Right ventricle myocardium inferior (tissue), 1 donor: ENCODE data around the gene SF1. TPM values are rescaled to one million over a fixed set of nuclear protein-coding genes. Genes with fewer than 3 reads are reported as not detected.

Source experiments
- ATAC-seq: fragments of 200-7000 bp; cut with Tn5 transposase; one replicate; pipeline ENCODE4 v1.9.1; 2020; ENCODE audit warnings: mild to moderate bottlenecking, moderate library complexity
- DNase-seq: peaks from one replicate; pipeline ENCODE4 v3.0.0; 2021; ENCODE audit errors: missing footprints
- intact Hi-C: fragments of 100-400 bp; cut with DNase I; formaldehyde crosslinking; loops from one replicate; pipeline ENCODE4 v1.11.0; 2022
- total RNA-seq: library from RNA; stranded (reverse); fragmentation: NEBNext Ultra II Directional; extraction: Animal tissue kit (Norgen Biotek cat#: 25700); gene quantifications from one replicate; pipeline ENCODE4 v1.2.1, GENCODE V29; 2021
- donor health status: DM: no; HTN: yes; CAD: no; lungs with severe emphysema.

The SF1 gene
- total RNA-seq, 1 donor from 2014 or later = 172 TPM

GRCh38 chr11:64766881-64767280, 11.5 kb downstream of the SF1 start:
- intact Hi-C loops = no loop called here
- ATAC-seq (no peak), DNase-seq (no peak)

DNA sequence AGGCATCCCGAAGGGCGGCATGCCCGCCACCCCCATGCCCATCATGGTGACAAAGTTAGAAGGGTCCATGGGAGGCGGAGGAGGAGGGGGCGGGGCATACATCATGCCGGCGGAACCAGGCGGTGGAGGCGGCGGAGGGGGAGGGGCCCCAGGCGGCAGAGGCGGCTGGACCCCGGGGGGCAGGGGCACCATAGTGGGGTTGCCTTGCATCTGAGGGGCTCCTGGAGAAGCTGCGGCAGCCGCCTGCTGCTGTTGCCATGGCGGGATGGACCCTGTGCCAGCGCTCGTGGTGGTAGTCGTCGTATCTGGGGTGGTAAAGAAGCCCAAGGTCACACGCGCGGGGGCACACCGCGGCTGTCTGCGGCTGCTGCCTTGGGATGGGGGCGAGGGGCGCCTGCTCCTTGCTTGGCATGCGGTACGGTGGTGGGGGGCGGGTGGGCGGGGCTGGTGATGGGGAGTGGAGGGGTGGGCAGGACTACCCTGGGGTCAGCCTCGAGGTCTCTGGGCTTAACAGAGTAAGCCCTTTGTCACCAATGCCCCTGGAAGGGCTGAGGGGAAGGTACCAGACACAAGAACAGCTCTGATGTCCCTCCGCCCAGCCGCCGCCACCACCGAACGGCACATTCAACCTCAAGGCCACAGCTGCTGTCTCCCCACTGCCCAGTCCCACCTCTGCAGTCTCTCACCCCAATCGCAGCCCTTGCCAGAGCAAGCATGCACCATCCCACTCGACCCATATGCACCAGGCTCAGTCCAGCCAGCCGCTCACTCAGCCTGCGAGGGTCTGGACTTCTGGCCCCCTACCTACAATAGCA, 12.3 kb downstream of the SF1 start:
- peak; percentile 51 for DNase-seq
- intact Hi-C loops = no loop called here
- no peak for ATAC-seq

DNA sequence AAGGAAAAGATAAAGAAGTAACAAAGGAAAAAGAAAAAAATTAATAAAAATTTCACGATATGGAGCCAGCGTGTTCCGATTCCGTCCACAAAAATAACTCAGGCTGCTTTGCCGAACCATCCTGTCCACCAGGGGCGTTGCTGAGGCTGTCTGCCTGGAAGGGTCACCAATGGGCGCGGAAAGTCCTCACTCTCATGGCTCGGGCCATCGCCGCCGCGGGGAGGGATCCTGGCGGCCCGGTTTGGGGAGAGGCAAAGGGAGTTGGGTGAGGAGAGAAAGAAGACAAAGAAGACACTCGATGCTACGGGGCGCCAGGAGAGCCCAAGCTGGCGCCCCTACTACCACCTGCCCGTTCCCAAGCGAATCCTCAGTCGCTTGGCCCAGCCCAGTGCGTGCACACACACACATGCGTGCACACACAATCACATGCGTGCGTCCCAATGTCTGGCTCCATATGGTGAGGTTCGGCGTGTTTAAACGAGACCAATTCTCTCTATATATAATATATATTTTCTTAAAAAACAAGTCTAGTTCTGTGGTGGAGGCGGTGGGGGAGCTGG, 13.0 kb downstream of the SF1 start:
- intact Hi-C loops = no loop called here
- peak; percentile 31 for DNase-seq
- no peak for ATAC-seq

GRCh38 chr11:64764753-64765152, 13.6 kb downstream of the SF1 start:
- ATAC-seq = no peak
- DNase-seq = no peak
- intact Hi-C loops = no loop called here

DNA sequence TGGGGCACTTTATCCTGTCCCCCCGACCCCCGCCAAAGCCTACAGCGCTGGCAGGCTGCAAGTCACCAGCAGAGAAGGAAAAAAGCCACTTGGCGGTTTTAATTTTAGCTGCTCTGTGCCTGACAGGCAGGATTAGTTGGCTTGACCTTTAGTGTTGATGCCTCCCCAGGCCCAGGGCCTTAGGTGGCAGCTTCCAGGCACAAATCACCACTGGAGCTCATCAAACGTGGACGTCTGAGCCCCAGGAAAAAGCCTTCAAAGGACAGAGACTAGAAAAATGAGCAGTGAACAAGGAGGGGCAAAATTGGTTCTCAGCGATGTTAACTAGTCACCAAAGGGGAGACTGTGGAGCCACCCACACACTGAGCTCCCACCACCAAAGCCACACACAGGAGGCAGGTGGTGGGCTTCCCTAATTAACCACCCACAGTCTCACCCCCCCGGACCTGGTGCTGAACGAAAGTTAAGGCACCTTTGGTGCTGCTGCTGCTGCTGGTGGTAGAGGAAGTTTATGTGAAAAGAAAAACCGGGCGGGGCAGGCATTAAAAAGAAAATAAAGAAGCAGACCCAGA, 14.2 kb downstream of the SF1 start:
- ATAC-seq = peak; percentile 9
- intact Hi-C loops = no loop called here
- no peak for DNase-seq

- DNase-seq (no peak), ATAC-seq (no peak)
- intact Hi-C loops = loop anchor here (2.0 kb wide), 1 partner anchor 13 kb away; no protein-coding TSS in a partner anchor
Measured at GRCh38 chr11:64763526-64764039, 14.8 kb downstream of the SF1 start.

GRCh38 chr11:64762674-64763525, 15.4 kb downstream of the SF1 start:
- ATAC-seq = no peak
- intact Hi-C loops = loop anchor here (2.0 kb wide), 1 partner anchor 14 kb away; no protein-coding TSS in a partner anchor
- no peak for DNase-seq

DNA sequence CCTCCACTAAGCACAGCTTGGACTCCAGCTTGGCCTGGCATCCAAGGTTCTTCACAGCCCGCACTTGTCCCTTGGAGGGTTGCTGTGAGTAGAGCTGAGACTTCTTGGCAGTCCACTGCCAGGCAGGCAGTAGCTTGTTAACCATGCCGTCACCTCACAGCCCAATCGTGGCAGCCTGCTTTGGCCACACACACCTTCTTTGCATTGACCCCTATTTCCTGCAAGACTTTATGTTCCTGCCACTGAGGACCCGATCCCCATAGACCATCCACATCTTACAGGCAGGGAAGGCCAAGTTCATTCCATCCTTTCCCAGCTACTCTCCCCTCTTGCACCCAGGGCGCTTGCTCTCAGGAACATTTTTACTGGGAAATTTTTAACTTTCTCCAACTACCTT, 16.1 kb downstream of the SF1 start:
- DNase-seq (no peak), ATAC-seq (no peak)
- intact Hi-C loops = loop anchor here (2.0 kb wide), 1 partner anchor 15 kb away; no protein-coding TSS in a partner anchor

- DNase-seq = no peak
- intact Hi-C loops = no loop called here
- ATAC-seq = no peak
Measured at GRCh38 chr11:64760759-64761420, 17.5 kb downstream of the SF1 start.

GRCh38 chr11:64759722-64760719, 18.3 kb downstream of the SF1 start, which contains the start of gene PYGM:
Gene PYGM (minus strand): TSS chr11:64759974. CDS start chr11:64759898, 76 bp downstream.
- ATAC-seq (peak; percentile 88), DNase-seq (peak; percentile 93)
- intact Hi-C loops = no loop called here

- intact Hi-C loops = no loop called here
- ATAC-seq = peak; percentile 17
Measured at GRCh38 chr11:64759131-64759721, 19.1 kb downstream of the SF1 start.

DNA sequence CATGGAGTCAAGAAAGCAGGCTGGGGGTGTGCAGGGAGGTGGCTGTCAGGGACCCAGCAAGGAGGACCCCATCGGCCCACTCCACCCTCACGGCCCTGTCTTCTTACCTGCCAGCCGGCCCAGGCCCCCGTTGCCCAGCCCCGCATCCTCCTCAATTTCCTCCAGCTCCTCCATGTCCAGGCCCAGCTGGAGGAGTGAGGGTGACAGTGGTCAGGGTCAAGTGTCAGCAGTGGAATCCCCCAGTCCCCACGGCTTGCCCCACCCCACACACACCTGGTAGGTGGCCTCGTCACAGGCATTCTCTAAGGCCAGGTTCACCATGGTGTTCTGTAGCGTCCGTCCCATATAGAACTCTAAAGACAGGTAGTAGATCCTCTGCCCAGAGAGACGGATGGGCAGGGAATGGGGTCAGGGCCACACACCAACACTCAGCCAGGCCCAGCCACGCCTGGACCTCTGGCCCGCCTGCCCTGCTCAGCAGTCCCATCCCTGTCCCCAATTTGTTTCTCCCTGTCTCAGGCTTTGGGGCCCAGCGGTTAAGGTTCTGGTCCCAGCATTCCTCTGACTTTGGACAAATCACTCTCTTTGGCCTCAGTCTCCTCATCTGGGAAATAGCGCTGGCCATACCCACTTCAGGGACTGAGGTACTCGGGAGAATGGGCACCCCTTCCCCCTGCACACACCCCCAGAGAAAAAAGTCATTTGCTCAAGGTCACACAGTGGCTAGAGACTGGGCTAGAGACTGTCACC, 19.8 kb downstream of the SF1 start:
- DNase-seq (no peak), ATAC-seq (no peak)

More at GRCh38 chr11:64759131-64759721, 19.1 kb downstream of the SF1 start:
- DNase-seq = no peak

GRCh38 chr11:64757549-64758329, 20.6 kb downstream of the SF1 start:
- ATAC-seq (no peak), DNase-seq (peak; percentile 32)
- intact Hi-C loops = no loop called here

More for the DNA sequence above, 19.8 kb downstream of the SF1 start:
- intact Hi-C loops = no loop called here

DNA sequence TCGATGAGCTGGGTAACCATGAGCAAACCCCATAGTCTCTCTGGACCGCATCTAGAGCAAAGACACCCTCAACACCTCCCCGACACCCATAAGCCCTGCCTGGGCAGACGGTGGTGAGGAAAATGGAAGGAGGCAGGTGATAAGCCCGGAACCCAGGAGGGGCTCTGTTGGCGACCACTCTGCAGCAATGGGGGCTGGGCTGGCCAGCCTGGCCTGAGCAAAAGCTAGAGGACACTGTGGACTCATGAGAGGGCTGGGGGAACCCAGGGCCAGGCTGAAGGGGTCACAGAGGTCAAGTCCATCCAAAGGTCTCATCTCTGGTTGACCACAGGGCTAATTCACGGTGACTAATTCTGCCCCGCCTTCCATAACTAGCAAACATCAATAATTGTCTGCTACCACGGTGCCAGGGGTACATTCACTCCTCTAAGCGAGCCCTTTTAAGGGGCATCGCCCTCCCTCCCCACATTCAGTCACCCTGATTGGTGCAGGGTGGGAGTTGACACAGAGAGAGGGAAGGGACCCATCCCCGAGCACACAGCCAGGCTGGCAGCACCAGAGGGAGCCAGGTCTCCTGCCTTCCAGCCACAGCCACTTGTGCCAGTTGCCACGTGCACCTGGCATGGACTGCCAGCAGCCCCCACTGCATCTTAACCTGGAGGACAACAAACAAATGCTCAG, 22.5 kb downstream of the SF1 start:
- intact Hi-C loops = no loop called here
- ATAC-seq (no peak), DNase-seq (peak; percentile 37)
